Endodermal cell (in vitro differentiated cells): ENCODE data around the gene GADD45G. TPM values are rescaled to one million over a fixed set of nuclear protein-coding genes. Genes with fewer than 3 reads are reported as not detected.

Experiments
- DNase-seq: peaks from one replicate; pipeline ENCODE4 v3.0.0-alpha.2; 2017
- H3K27ac ChIP-seq: 2 replicates; pipeline ENCODE4 v1.5.1; 2013; ENCODE audit warnings: mild to moderate bottlenecking, low read depth, low read length, moderate library complexity
- H3K27me3 ChIP-seq: 2 replicates; pipeline ENCODE4 v1.6.1; 2013; ENCODE audit warnings: mild to moderate bottlenecking, low read length, moderate library complexity; ENCODE audit not compliant: insufficient read depth, control insufficient read depth, poor library complexity, severe bottlenecking
- H3K36me3 ChIP-seq: 2 replicates; pipeline ENCODE4 v1.7.0; 2013; ENCODE audit warnings: mild to moderate bottlenecking, low read length, moderate library complexity; ENCODE audit not compliant: control insufficient read depth, insufficient read depth
- H3K4me1 ChIP-seq: one replicate; pipeline ENCODE4 v1.7.0; 2013; ENCODE audit warnings: low read length; ENCODE audit not compliant: control insufficient read depth, insufficient read depth
- H3K4me3 ChIP-seq: 2 replicates; pipeline ENCODE4 v1.5.1; 2013; ENCODE audit warnings: mild to moderate bottlenecking, low read length, moderate library complexity
- H3K9ac ChIP-seq: 2 replicates; pipeline ENCODE4 v1.6.1; 2013; ENCODE audit warnings: mild to moderate bottlenecking, low read length, moderate library complexity; ENCODE audit not compliant: poor library complexity, severe bottlenecking; ENCODE audit errors: extremely low read depth
- H3K9me3 ChIP-seq: 2 replicates; pipeline ENCODE4 v1.6.1; 2013; ENCODE audit warnings: mild to moderate bottlenecking, low read length, moderate library complexity; ENCODE audit not compliant: control insufficient read depth
- H3K27ac Mint-ChIP-seq: 2 replicates; pipeline ENCODE4 v1.8.0; 2020; ENCODE audit warnings: mixed read lengths
- H3K27me3 Mint-ChIP-seq: 2 replicates; pipeline ENCODE4 v1.8.0; 2021; ENCODE audit warnings: mild to moderate bottlenecking, mixed read lengths; ENCODE audit not compliant: insufficient read depth
- H3K36me3 Mint-ChIP-seq: 2 replicates; pipeline ENCODE4 v1.8.0; 2020; ENCODE audit warnings: low read depth, mixed read lengths
- H3K4me1 Mint-ChIP-seq: 2 replicates; pipeline ENCODE4 v1.8.0; 2020; ENCODE audit warnings: mixed read lengths
- H3K4me3 Mint-ChIP-seq: 2 replicates; pipeline ENCODE4 v1.8.0; 2020; ENCODE audit warnings: mild to moderate bottlenecking, moderate library complexity, mixed read lengths
- H3K9me3 Mint-ChIP-seq: 2 replicates; pipeline ENCODE4 v1.8.0; 2020; ENCODE audit warnings: mild to moderate bottlenecking, mixed read lengths
- WGBS, 2 experiments: methylation state at CpG; one replicate each; pipeline versions ENCODE4 v1.1.5 to v1.1.7; 2013; ENCODE audit warnings: missing lambda C conversion rate in 2 of 2, mixed read lengths in 1 of 2; ENCODE audit not compliant: insufficient coverage in 1 of 2, insufficient read length in 1 of 2; 5-methylcytosine and 5-hydroxymethylcytosine counted together
- total RNA-seq, 2 donors: library from RNA; stranded (reverse); fragmentation: NEBNext Ultra II Directional in 1 of 2; extraction: Animal tissue kit (Norgen Biotek cat#: 25700) in 1 of 2; gene quantifications; 2 replicates in 1 of 2; 3 replicates in 1 of 2; pipeline ENCODE4 v1.2.1, GENCODE V29; 2021
- TF ChIP-seq, protein P1 (sequence below): fragments of 200-600 bp; sonication (generic); conservative IDR thresholded peaks from 2 replicates; pipeline ENCODE4 v1.5.0; 2021; ENCODE audit warnings: antibody characterized with exemption, mild to moderate bottlenecking

Gene GADD45G
- total RNA-seq, 2 donors from 2014 or later, result 5.1 to 9.6 TPM

DNA sequence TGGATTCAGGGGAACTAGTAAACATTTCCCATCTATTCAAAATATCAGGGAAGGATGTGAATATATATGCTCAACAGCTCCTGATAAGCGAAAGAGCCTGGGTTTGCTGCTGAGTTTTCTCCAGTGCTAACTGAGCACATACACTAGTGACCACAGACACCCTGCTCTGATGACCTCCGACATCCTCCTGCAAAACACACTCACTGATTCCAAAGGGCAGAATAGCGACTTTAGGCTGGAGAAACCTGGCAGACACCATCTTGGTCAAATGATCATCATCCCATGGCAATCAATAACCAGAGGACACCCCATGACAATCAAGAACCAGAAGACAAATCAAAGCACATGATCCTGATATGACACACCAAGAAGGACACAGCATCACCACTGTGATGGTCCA lies 9.2 kb upstream of the GADD45G start:
- Mint-ChIP-seq H3K4me3 (no peak overlapping the region), H3K9me3 (no peaks in the 10 kb centered on the region), H3K4me1 (peaks cover 8% of the 10 kb centered on the region), H3K36me3 (no peaks in the 10 kb centered on the region), H3K27me3 (peaks cover 7% of the 10 kb centered on the region), H3K27ac (no peak overlapping the region)
- Histone ChIP-seq H3K36me3 (no peaks in the 10 kb centered on the region), H3K4me1 (no peaks in the 10 kb centered on the region), H3K27ac (no peak overlapping the region), H3K27me3 (peaks cover 9% of the 10 kb centered on the region), H3K9ac (no peak overlapping the region), H3K9me3 (no peaks in the 10 kb centered on the region), H3K4me3 (no peak overlapping the region)
- TF ChIP-seq, protein P1, sequence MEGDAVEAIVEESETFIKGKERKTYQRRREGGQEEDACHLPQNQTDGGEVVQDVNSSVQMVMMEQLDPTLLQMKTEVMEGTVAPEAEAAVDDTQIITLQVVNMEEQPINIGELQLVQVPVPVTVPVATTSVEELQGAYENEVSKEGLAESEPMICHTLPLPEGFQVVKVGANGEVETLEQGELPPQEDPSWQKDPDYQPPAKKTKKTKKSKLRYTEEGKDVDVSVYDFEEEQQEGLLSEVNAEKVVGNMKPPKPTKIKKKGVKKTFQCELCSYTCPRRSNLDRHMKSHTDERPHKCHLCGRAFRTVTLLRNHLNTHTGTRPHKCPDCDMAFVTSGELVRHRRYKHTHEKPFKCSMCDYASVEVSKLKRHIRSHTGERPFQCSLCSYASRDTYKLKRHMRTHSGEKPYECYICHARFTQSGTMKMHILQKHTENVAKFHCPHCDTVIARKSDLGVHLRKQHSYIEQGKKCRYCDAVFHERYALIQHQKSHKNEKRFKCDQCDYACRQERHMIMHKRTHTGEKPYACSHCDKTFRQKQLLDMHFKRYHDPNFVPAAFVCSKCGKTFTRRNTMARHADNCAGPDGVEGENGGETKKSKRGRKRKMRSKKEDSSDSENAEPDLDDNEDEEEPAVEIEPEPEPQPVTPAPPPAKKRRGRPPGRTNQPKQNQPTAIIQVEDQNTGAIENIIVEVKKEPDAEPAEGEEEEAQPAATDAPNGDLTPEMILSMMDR, result no peak
- no peak for DNase-seq
- WGBS, 2 experiments, result 89 to 100% methylated on average over 2 to 3 of the region's 3 CpGs

DNA sequence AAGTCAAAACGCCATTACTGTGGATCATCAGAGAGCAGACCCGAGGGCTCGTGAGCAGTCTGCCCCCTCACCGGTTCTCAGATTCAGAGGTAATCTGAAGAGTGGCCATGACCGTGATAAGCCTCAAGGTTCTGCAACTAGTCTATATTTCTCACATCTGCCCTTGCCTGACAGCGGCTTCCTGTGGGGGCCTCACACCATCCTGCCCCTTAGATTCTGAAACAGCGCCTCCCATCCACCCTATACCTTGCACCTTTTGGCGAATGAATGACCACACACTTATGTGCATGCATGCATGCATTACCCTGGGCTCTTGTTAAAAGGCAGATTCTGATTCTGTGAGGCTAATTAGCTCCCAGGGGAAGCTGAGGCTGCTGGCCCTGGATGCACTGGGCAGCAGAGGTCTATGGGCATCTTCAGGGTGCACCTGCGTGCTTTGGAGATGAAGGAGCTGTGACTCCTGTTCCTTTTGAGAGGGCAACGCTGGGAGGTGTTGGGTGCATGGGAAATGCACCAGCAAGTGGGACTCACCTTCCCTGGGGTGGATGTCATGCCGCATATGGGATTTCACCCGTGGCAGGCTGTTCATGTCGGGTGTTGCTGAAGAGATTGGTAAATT lies 7.8 kb upstream of the GADD45G start:
- Histone ChIP-seq H3K9me3 (no peaks in the 10 kb centered on the region), H3K4me1 (no peaks in the 10 kb centered on the region), H3K36me3 (no peaks in the 10 kb centered on the region), H3K4me3 (no peak overlapping the region), H3K27me3 (peaks cover 14% of the 10 kb centered on the region), H3K9ac (no peak overlapping the region), H3K27ac (no peak overlapping the region)
- TF ChIP-seq, protein P1, result no peak
- no peak overlapping the region for H3K4me3 Mint-ChIP-seq
- H3K27me3 Mint-ChIP-seq, result peaks cover 18% of the 10 kb centered on the region
- peaks cover 8% of the 10 kb centered on the region for H3K4me1 Mint-ChIP-seq
- H3K9me3 Mint-ChIP-seq, result no peaks in the 10 kb centered on the region
- DNase-seq, result no peak
- no peak overlapping the region for H3K27ac Mint-ChIP-seq
- 88% methylated on average over 10 to 13 of the region's 13 CpGs for WGBS, 2 experiments
- no peaks in the 10 kb centered on the region for H3K36me3 Mint-ChIP-seq

DNA sequence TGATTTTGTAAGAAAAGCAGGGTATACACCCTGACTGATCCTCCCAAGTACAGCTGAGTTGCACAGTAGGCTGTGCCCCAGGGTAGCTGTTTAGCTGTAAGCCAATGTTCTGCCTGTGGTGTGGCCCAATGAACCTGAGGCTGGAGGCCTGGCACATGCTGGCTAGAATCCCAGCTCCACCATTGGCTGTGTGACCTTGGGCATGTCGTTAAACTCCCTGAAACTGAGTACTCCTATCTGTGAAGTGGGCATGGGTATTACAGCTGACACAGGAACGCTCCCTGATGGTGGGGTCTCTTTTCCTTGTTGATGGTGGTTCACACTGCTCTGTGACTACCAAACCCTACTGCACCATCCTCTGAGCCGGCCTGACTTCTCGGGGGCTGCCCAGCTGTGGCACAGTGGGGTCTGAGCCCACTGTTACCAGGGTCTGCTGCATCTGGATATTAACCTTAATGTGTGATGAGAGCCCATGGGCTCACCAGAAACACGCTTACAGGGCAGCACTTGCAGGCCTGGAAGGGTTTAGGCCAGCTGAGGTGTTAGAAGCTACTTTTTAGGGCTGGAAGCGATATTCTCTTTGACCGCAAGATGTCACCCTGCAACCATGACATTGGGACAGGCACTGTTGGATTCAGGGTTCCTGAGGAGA lies 7.0 kb upstream of the GADD45G start:
- TF ChIP-seq, protein P1, result peak; percentile 90
- Mint-ChIP-seq H3K4me3 (no peak overlapping the region), H3K36me3 (no peaks in the 10 kb centered on the region), H3K27ac (no peak overlapping the region), H3K4me1 (peaks cover 8% of the 10 kb centered on the region), H3K27me3 (peaks cover 21% of the 10 kb centered on the region), H3K9me3 (no peaks in the 10 kb centered on the region)
- peaks cover 14% of the 10 kb centered on the region for H3K27me3 ChIP-seq
- H3K27ac ChIP-seq, result no peak overlapping the region
- no peak overlapping the region for H3K9ac ChIP-seq
- no peaks in the 10 kb centered on the region for H3K9me3 ChIP-seq
- no peak overlapping the region for H3K4me3 ChIP-seq
- DNase-seq, result peak; percentile 88
- WGBS, 2 experiments, result 56% methylated on average over 6 to 7 of the region's 7 CpGs
- H3K4me1 ChIP-seq, result no peaks in the 10 kb centered on the region
- no peaks in the 10 kb centered on the region for H3K36me3 ChIP-seq
